B cell (primary cell): Measurements from ENCODE around the gene SLC15A4.

Source experiments
- EZH2 ChIP-seq: IDR thresholded peaks from 2 replicates; pipeline ENCODE4 v1.6.1; 2012; ENCODE audit warnings: borderline replicate concordance, low read depth, mild to moderate bottlenecking, moderate library complexity, low read length; ENCODE audit not compliant: insufficient read depth, poor library complexity, severe bottlenecking
- TF ChIP-seq, protein P1 (sequence below): fragments of 200-600 bp; IDR thresholded peaks from one replicate; pipeline ENCODE4 v1.8.0; 2022; ENCODE audit warnings: antibody characterized with exemption, mild to moderate bottlenecking

GRCh38 chr12:128807161-128807724 is 16.5 kb downstream of the SLC15A4 start:
- no peak for TF ChIP-seq EZH2
- TF ChIP-seq, protein P1, sequence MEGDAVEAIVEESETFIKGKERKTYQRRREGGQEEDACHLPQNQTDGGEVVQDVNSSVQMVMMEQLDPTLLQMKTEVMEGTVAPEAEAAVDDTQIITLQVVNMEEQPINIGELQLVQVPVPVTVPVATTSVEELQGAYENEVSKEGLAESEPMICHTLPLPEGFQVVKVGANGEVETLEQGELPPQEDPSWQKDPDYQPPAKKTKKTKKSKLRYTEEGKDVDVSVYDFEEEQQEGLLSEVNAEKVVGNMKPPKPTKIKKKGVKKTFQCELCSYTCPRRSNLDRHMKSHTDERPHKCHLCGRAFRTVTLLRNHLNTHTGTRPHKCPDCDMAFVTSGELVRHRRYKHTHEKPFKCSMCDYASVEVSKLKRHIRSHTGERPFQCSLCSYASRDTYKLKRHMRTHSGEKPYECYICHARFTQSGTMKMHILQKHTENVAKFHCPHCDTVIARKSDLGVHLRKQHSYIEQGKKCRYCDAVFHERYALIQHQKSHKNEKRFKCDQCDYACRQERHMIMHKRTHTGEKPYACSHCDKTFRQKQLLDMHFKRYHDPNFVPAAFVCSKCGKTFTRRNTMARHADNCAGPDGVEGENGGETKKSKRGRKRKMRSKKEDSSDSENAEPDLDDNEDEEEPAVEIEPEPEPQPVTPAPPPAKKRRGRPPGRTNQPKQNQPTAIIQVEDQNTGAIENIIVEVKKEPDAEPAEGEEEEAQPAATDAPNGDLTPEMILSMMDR = no peak
